Activated naive CD4-positive, alpha-beta T cell treated with Interleukin-2 at 50 U/mL for 16 hours (primary cell): Measurements from ENCODE around the gene PRKN.

Experiments used
- DNase-seq: peaks from one replicate; pipeline ENCODE4 v3.0.0-alpha.2; 2020

The PRKN gene

DNA sequence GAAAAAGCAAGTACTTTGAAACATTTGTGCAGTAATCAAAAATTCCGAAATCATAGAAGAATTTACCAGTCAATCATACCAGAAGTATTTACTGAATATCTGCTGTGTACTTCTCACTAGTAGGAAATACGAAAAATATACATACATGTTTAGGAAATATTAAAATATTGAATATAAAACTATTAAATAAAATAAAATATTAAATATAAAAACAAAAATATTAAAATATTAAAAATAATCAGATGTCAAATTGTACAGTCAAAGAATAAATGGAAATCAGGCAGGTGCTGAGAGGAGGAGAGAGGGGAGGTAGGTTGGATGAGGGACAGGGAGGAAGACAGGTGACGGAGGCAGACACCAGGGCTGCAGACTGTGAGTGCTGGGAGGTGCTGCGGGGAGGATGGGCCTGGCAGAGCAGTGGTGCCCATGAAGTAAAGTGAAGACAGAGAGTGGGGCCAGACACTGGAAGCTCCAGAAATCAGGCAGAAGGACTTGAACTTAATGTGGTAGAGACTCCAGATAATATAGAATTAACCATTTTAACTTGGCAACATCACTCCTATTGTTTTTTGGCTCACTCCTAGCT is 55.9 kb downstream of the PRKN start:
- no peak for DNase-seq

DNA sequence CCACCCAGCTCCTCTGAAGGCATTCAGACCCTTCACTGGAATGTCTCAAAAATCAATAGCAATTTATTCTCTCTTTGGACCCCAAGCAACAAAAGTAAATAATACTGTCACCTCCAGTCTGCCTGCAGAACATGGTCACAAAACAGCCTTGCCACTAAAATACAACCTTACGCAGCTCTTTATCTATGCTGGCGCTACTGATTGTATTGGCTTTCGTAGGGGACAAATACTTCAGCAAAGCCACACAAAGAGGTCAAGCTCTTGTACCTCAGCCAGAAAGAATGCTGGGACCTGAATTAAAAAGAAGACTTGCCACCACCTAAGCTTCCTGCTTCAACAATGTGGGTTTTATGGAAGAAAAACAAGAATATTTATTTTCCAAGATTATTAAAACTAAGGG is 57.2 kb downstream of the PRKN start:
- DNase-seq = no peak

DNA sequence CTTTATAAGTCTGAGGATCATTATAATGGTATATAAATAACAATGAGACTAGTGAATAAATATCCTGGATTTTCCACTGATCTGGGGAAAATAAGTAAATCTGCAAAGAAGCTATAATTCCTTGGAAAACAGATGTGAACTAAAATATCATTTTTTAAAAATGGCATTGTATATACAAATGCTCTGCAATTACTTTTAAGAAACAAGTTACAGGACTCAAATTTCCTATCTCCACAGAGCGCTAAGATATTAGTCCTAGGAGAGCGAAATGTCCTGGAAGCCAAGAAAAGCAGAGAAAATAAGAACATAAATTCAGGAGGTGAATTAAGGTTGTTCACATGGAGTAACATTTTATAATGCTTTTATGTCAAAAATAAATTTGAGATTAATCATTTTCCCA is 61.3 kb downstream of the PRKN start:
- DNase-seq = no peak

DNA sequence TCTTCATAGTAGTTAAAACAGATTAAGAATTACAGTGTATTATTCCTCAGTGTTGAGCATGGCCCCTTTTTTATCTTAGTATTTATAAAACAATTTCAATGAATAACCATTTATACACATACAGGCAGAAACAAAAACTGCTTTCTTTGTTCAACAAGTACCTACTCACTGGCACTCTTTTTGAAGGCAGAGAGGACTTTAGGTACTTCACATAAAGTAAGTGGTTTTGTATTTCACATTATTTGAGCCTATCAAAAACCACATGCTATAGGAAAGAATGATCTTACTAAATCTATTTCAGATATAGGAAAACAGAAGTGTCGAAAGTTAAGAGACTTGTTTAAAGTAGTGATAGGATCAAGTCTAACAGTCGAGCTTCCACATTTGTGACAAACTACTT is 73.8 kb downstream of the PRKN start:
- no peak for DNase-seq

DNA sequence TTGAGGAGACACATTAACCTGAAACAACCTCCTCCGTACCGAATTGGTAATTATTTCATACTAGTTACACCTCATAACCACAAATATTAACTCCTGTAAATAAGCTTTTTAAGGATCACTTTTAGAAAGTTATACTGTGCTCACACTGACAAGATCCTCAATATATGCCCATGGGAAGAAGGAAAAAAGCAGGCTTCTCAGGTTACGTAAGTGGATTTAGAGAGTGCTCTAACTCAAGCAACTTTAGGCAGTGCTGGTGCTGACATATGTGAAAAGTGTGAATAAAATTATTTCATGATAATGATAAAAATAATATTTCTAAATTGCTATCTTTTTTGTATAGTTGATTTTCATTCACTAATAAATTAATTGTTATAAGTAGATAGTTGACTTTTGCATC is 76.1 kb downstream of the PRKN start:
- no peak for DNase-seq

DNA sequence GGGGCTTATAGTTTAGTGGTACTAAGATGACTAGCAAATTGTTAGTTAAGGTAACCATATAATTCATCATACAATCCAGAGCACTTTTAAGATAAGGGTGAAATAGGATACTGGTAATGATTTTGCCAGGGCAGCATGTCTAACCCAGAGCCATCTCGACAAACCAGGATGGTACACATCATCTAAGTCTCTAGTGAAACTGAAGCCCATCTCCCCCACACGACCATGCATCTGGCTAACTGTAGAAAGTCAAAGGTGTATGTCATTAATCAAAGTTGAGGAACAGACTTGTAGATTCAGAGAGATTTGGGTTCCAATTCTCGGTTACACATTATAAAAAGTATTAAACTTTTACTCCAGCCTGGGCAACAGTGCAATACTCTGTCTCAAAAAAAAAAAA is 78.3 kb downstream of the PRKN start:
- no peak for DNase-seq

DNA sequence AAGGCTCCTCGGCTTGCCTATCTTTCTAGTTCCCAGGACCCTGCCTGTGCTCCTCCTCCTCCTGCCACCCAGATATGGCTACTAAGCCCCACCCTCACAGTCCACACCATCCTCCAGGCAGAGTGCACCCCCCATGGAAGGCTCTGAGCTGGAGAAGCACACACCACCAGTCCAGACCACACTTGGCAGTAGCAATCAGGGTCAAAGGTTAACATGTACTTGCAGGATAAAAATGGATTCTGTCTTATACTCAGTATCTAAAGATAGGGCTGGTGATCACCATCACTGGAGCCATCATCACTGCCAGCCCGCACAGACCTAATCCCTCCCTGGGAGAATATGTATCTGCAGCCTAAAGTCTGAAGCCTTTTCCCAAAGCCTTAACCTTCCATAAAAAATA is 83.4 kb downstream of the PRKN start:
- no peak for DNase-seq

DNA sequence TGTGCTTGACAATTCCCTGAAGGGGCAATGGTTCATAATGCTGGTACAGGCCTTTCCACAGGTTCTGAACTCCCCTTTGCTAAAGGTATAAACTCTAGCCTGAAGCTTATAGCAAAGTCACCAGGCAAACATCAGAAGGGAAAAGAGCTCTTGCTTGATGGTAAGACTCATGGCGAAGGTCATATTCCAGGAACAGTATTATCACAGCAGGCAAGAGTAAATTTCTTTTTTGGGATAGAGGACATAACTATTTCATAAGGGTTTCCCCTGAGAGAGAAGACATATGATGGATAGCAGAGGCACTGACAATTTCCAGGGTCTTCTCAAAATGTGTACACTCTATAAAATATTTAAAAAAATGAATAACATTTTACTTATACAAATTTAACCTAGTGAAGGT is 86.8 kb downstream of the PRKN start:
- DNase-seq = no peak

DNA sequence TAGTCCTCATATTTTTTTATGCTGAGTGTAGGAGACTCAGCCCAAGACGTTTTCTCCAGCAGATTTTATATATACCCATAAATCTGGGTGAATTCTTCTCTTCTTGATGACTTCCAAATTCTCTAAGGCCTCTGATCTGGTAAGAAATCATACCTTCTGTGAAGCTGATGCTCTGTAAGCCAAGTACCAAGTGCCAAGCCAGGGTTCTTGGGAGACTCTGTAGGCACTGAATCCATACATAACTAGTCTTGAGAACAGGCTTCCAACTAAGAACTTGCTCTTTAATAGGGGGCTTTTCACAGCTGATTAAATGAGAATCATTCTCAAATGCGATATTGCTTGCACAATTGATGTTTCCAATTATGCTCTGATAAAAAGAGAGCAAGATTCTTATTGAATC is 87.6 kb downstream of the PRKN start:
- no peak for DNase-seq

DNA sequence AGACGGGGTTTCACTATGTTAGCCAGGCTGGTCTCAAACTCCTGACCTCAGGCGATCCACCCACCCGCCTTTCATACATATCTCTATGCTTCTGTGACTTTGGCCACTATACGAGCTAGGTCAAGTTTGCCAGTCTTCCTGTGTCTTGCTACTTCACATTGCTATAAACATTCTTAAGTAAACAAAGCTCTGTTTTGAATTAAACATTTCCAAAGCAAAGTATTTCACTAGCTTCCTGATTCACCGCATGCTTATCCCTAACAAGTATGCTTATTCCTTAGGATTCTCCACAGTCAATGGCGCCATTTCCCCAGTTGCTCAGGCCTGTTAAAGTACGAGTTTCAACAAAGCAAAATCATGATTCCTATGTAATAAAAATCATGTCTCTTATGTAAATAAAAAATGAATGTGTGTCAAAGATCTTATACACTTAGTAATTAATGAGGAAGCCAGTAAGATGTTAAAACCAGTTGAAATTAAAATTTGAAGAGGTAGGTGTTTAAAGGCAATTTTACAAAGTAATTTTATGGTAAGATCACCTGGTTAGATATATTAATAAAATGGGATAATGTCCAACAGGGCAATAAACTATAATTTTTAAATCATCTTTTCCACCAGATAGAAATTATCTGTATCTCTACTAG is 88.5 kb downstream of the PRKN start:
- no peak for DNase-seq

DNA sequence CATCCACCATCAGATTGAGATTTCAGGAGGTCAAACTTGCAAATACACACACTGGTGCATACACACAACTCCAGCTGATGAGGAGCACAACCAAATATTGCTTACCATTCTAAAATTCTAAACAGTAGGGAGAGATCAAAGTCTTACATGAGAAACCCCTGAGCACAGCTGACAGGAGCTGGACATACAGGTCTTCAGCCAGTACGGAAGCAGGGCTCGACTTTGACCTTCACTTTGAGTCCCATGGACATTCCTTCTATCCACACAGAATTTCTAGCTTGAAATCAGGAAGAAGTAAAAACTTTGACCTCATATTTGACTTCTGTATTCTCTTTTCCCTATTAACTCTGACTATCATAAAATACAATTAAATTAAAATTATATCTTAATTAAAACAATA is 90.2 kb downstream of the PRKN start:
- no peak for DNase-seq

DNA sequence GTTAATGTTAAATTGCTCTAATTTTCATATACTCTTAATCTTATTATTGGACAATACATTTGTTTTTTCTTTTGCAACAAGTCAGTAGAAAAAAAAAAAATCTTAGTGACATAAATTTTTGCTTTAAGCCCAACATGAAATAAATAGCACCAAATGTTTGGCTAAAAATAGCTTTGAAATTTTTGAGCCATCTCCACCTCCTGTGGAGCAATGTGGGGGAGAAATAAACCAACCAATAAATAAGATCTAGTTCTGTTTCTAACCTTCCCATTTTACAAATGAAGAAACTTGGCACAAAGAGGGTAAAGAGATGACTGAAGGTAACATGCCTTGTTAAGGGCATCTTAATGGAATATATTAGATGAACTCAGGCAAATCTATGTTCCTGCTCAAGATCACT is 91.4 kb downstream of the PRKN start:
- DNase-seq = no peak

DNA sequence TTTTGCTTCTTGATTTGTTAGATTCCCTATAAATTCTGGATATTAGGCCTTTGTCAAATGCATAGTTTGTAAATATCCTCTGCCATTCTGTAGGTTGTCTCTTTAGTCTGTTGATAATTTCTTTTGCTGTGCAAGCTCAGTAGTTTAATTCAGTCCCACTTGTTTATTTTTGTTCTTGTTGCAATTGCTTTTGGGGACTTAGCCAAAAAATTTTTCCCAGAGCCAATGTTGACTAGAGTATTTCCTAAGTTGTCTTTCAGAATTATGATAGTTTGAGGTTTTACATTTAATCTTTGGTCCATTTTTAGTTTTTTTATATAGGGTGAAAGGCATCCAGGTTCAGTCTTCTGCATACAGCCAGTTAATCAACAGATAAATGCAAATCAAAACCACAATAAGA is 96.0 kb downstream of the PRKN start:
- DNase-seq = no peak

DNA sequence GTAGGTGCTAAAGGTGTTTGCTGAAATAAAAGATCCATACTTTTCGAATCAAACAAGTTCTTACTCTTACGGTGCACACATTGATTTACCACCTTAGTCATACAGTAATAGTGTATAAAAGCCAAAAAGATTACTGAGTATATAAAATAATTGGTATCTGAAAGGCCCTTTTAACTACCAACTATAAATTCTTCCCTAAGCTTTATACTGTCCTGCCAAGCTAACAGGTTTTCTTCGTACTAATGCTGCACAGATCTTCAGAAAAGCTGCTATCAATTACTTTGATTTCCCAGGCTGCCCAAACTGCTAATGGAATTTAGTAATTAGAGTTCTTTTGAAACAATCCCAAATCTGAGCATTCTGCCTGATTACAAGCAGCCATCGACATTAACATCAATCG is 97.5 kb downstream of the PRKN start:
- no peak for DNase-seq

DNA sequence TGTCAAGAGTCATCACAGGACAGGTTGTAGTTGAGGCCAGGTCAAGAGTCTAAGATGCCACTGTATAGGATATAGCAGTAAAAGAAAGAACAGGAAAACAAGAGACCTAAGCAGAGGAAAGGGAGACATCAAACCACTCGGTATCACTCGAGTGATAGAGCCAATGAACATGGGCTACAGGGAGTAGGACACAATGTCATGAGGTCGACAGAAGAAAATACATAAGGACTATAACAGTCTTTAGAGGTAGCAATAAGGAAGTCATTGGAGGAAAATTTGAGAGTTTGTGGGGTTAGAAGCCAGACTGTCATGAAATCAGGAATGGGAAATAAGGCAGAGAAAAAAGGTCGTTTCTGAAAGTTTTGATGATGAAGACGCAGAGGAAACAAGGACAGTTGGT is 99.7 kb downstream of the PRKN start:
- no peak for DNase-seq

DNA sequence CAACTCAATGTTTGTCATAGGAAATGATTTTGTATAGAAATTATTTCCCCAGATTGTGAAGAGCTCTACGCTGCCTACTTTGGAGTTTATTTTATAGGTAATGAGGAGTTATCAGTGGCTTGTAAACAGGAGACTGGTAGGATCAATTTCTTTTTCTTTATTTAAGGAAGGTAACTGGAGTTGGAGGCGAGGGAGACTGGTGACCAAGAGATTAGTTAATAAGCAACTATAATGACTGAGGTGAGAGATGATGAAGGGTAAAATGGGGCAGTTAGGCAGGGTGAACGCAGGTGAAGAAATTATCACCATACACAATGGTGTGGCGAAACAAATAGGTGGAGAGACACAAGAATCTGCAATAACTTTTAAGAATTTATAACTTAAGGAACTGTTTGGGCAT is 100.2 kb downstream of the PRKN start:
- no peak for DNase-seq

DNA sequence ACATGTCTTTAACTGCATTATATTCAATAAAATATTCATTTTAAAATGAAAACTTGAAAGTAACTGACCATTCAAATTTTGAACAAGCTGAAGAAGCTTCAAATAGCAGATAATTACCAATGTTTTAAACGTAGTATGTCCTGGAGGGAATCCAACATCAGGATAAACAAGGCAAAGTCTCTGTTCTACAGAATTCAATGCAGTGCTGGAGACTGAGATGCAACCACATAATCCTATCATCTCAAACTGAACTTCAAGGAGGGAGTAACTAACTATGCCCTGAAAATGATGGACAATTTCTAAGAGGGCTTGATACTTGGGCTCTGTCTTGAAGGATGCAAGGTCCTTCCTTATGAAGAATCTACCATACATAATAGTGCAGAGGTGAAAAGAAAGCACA is 100.7 kb downstream of the PRKN start:
- no peak for DNase-seq

DNA sequence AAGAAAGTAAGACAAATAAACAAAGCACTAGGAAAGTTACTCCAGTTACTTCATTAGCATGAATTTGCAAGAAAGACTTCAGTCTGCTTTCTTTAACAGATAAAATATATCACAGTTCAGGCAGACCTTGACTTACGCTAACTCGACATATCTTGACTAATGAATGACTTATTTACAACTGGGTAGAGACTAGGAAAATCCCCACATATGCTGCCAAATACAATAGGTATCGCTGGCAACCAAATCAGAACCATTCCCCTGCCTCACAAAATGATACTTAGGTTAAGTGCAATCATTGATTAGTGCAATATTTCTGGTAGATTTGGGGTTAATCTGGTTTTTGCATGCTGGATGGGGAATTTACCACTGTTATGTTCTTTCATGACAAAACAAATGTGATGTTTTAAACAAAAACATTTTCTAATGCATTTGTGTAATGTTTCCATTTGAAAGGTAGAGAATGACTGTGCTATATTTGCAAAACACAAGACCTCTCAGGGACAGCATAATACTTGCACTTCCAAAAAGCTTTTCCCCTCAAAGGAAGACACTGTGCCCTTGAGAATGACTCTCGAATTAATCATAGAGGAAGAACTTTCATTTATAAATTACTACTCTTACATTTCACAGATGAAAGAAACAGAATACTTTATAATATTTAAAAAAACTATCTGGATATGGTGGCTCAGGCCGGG is 101.6 kb downstream of the PRKN start:
- no peak for DNase-seq

DNA sequence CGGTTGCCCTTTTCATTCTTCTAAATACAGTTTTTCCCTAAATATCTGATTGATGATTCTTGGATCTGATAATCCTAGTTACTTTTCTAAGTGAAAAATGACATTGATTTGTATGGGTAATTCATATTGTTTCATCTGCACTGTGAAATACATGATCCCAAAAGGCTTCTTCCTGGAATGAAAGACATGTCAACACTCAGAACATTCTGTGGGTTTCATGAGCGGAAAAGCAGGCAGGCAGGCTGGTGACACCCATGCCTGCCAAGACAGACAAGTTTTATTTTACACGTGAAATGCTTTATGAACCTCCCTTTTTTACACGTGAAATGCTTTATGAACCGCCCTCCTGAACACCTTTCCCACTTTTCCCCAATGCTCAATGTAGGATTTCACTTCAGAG is 105.0 kb downstream of the PRKN start:
- no peak for DNase-seq

DNA sequence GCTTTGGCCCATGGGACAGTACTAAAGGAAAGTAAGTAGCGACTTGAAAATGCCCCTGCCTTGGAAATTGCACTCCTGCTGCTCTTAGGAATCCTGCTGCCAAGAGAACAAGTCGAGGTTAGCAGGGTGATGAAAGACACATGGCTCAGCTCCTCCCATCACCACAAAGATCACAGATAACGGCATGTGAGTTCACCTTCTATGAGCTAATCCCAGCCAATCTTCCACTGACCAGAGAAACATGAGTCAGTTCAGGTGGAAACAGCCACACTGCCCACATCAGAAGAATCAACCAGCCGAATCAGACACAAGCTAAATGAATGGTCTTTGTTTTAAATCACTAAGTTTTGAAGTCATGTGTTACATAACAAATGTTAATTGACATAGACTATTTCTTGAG is 106.3 kb downstream of the PRKN start:
- no peak for DNase-seq

DNA sequence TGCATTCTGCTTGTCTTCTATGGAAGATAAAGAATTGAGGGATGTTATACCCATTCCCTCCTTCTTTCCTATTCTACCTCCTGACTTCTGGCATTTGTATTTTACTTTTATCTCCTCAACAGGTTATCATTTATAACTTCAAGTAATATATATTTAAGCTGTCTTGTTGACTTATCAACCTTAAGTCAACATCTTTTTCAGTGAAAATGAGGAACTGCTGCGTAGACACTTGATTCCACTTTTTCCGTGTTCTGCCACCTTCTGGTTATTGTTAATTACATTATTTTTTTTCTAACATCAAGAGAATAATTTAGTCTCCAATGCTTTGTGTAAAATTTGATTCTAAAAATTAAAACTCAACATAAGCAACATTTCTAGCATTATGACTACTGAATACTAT is 107.5 kb downstream of the PRKN start:
- DNase-seq = no peak

DNA sequence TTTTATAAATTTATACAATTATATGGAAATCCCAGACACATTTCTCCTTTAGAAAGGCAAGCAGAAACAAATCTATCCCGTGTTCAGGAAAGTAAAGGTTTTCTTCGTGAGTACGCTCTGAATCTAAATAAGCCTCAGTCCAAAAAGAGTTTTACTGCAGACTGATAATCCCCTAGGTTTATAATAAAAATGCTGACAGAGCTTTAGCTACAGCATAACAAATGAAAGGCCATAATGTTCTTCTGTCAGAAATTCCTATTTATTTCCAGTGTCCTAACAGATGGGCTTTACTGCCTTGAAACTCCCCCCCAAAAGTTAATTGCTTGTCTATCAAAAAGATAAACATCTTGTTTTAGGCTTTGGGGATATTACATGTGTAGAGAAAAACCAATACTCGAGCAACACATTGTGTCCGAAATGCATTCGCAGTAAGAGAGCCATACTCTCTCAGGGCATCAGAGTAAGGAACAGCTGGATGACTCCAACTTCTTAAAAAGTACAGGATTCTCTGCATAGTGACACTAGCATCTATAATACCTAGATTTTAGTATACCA is 109.0 kb downstream of the PRKN start:
- no peak for DNase-seq

DNA sequence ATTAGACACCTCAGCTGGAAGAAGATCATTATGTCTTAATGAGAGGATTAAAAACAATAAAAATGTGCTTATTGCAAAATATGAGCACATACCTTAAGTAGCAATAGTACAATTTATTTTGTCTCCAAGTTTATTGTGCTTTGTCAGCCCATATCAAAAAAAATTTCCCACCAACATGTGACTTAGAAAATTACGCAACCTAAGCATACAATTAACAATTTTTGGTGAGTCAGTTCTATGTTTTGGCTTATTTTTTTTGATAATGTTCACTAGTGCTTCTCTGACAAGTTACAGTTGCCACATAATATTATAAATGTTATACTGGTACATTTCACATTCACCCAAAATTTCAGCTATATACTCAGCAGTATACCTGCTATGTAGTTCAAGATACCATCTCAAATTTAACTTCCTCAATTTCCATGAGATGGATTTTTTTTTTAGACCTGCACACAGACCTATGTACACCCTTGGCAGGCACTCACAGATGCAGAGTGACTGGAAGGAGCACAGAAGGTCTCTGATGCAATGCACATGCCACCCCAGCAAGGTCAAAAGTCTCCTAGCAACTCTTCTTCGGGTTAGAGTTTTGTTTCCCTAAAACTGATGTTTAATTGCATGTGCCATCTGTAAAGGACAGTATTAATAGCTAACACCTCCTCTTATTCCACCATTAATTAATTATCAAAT is 112.4 kb downstream of the PRKN start:
- DNase-seq = no peak

DNA sequence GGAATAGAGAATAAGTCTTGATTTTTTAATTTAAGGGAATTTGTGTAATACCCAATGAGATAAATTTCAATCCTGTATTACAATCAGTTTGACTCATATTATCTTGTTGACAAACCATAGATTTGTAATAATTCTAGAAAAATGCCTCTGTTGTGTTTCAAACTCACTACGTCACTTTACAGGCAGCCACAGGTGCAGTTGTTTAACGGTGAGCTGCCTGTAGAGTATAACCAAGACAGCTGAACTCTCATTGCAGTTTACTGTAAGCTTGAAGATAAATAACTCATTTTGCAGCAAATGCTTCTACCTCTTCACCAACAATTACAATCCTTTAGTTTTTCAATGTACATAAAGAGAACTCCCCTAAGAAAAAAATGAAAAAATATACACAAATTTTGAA is 114.3 kb downstream of the PRKN start:
- no peak for DNase-seq
